Stomach smooth muscle (tissue), 2 donors: ENCODE data around the gene CSRP3.

Experiments
- H3K27ac ChIP-seq: one replicate; pipeline ENCODE4 v1.7.0; 2013; ENCODE audit warnings: mild to moderate bottlenecking, low read length, inconsistent platforms
- H3K27me3 ChIP-seq, 2 donors: one replicate each; pipeline ENCODE4 v1.7.0; 2013; ENCODE audit warnings: low read length in 2 of 2; ENCODE audit not compliant: insufficient read depth in 2 of 2, control insufficient read depth in 1 of 2
- H3K36me3 ChIP-seq, 2 donors: one replicate each; pipeline ENCODE4 v1.7.0; 2013; ENCODE audit warnings: low read length in 2 of 2; ENCODE audit not compliant: control insufficient read depth in 2 of 2, insufficient read depth in 2 of 2
- H3K4me1 ChIP-seq: one replicate; pipeline ENCODE4 v1.7.0; 2013; ENCODE audit warnings: low read length; ENCODE audit not compliant: control insufficient read depth, insufficient read depth
- H3K4me3 ChIP-seq, 2 donors: one replicate each; pipeline ENCODE4 v1.7.0; 2013; ENCODE audit warnings: low read length in 2 of 2
- H3K9ac ChIP-seq, 2 donors: one replicate each; pipeline ENCODE4 v1.7.0; 2013; ENCODE audit warnings: low read length in 2 of 2, mild to moderate bottlenecking in 1 of 2
- H3K9me3 ChIP-seq, 2 donors: one replicate each; pipeline ENCODE4 v1.7.0; 2013; ENCODE audit warnings: low read length in 2 of 2; ENCODE audit not compliant: control insufficient read depth in 2 of 2
- donor health status: healthy.
- donor health status: Pancreatic carcinoma.

CSRP3 gene

DNA sequence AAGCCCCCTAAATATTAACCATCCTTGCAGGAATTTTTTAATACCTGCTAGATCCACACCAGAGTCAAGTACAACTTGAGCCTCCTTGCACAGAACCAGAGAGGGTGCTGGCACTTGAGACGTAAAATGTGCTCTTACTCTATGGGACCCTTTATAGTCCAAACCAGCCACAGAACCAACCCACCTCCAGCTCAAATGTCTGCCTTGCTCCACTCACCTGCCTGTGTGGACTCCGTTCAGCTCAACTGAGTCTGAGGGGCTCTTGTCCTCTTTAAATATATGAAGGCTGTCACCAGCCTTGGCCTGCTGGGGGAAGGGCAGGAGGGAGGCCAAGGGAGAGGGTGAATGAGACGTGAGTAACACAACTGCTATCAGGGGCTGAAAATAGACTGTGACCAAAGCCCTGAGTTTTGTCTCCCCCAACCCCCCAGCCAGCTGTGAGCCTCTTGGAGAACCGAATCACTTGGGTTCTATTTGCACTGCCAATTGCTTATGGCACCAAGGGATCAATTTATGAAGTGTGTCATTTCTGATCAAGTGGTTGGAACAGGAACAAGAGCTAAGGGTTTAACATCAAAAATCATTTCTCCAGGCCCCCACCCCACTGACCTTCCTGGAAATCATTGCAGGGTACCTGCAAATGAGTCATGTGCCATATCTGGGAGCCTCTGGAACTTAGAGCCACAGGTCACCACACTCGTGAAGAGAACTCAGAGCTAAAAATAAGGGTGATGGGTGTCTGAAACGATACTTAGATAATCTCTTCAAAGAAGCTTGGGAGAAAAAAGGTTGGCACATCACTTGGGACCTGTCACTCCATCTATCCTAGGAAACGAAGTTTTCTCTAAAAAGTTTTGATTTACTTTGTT is at the start of gene CSRP3:
TSS of gene CSRP3 (minus strand) at position 247 of the 869 bp plus-strand sequence. CDS start 9,535 bp downstream, outside the sequence.
- H3K27ac ChIP-seq, result no peak within 1 kb of the TSS
- no peaks in the 10 kb centered on the region for H3K36me3 ChIP-seq
- H3K9me3 ChIP-seq, result peaks cover 2 to 3% of the 10 kb centered on the region in 2 donors
- no peak within 1 kb of the TSS for H3K4me3 ChIP-seq
- no peak within 1 kb of the TSS for H3K9ac ChIP-seq
- no peaks in the 10 kb centered on the region for H3K4me1 ChIP-seq
- peaks cover 0 to 2% of the 10 kb centered on the region in 2 donors for H3K27me3 ChIP-seq

DNA sequence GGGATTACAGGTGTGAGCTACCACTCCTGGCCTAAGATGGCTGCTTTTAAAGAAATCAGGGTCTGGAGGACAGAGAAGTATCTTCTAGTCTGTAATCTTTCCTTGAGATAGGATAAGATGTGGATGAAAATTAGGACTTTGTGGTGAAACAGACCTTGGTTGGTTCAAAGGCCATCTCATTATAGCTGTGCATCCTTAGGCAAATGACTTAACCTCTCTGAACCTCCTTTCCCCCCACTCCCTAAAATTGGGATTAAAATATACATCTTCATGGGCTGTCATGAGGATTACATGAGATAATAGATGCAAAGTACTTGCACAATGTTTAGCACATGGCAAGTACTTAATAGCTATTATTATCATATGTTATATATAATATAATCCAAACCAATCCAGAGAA is 49.8 kb upstream of the CSRP3 start:
- Histone ChIP-seq H3K27me3 (peaks cover 4% of the 10 kb centered on the region in 2 donors), H3K9me3 (no peaks in the 10 kb centered on the region), H3K9ac (no peak overlapping the region), H3K4me3 (no peak overlapping the region), H3K4me1 (no peaks in the 10 kb centered on the region), H3K36me3 (no peaks in the 10 kb centered on the region), H3K27ac (no peak overlapping the region)

GRCh38 chr11:19246816-19247215 is 45.0 kb upstream of the CSRP3 start:
- H3K36me3 ChIP-seq, result no peaks in the 10 kb centered on the region
- H3K9me3 ChIP-seq, result no peaks in the 10 kb centered on the region
- H3K27ac ChIP-seq, result no peak overlapping the region
- H3K27me3 ChIP-seq, result peaks cover 18 to 29% of the 10 kb centered on the region in 2 donors
- no peak overlapping the region for H3K4me3 ChIP-seq
- peaks cover 7% of the 10 kb centered on the region for H3K4me1 ChIP-seq
- H3K9ac ChIP-seq, result no peak overlapping the region

DNA sequence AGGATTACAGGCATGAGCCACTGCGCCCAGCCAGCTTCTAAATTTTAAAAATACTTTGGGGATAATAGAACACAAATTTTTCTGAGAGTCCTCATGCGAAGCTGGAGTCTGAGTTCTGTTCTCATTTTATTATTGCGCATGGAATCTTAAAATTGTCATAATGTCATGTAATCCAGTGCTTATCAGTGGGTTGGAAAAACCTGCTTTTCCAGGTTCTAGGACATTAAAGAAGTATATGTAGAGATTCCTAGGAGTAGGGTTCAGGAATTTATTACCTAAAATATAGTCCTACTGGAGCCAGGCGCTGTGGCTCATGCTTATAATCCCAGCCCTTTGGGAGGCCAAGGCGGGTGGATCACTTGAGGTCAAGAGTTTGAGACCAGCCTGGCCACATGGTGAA is 43.6 kb upstream of the CSRP3 start:
- peaks cover 32 to 35% of the 10 kb centered on the region in 2 donors for H3K27me3 ChIP-seq
- no peak overlapping the region for H3K4me3 ChIP-seq
- H3K4me1 ChIP-seq, result peaks cover 17% of the 10 kb centered on the region
- no peak overlapping the region for H3K27ac ChIP-seq
- no peaks in the 10 kb centered on the region for H3K9me3 ChIP-seq
- H3K36me3 ChIP-seq, result no peaks in the 10 kb centered on the region
- no peak overlapping the region for H3K9ac ChIP-seq

DNA sequence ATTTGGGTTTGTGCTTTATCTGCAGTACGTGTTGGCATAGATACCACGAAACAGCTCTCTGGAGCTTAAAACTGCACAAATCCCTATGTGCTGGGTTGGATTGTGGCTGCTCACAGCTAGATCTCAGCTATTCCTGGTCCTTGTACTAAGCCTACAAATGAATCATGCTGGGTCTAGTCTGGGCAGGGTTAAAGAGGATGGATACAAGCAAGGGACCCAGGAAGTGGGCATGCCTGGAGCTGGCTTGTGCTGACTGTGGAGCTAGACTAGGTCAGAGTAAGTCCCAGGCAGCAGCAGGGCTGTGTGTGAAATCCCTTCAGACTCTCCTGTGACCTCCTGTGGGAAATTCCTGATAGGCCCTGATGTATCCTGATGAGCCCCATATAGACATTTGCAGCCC is 42.8 kb upstream of the CSRP3 start:
- no peak overlapping the region for H3K9ac ChIP-seq
- no peak overlapping the region for H3K4me3 ChIP-seq
- no peaks in the 10 kb centered on the region for H3K36me3 ChIP-seq
- H3K27me3 ChIP-seq, result peaks cover 37 to 38% of the 10 kb centered on the region in 2 donors
- peaks cover 20% of the 10 kb centered on the region for H3K4me1 ChIP-seq
- no peak overlapping the region for H3K27ac ChIP-seq
- H3K9me3 ChIP-seq, result no peaks in the 10 kb centered on the region

GRCh38 chr11:19244084-19244483 is 42.3 kb upstream of the CSRP3 start:
- Histone ChIP-seq H3K4me1 (peaks cover 20% of the 10 kb centered on the region), H3K27ac (no peak overlapping the region), H3K9me3 (no peaks in the 10 kb centered on the region), H3K27me3 (peaks cover 39 to 42% of the 10 kb centered on the region in 2 donors), H3K36me3 (no peaks in the 10 kb centered on the region), H3K9ac (no peak overlapping the region), H3K4me3 (no peak overlapping the region)

DNA sequence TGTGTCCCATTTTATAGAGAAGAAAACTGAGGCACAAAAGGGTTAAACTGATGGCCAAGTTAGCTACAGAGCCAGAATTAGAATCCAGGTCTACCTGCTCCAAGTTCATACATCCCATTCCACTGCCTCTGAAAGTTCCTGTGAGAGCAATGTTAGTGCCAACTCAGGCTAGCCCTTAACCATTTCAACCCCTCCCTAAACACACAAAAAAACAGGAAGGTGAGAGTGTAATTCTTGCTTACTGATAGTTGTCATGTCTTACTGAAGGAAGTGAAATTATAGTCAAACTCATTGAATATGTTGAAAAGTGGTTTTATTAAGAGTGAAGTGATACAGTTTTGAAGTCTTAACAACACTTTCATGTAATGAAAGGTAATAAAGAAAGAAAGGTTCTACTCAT is 41.8 kb upstream of the CSRP3 start:
- Histone ChIP-seq H3K4me3 (no peak overlapping the region), H3K36me3 (no peaks in the 10 kb centered on the region), H3K9ac (no peak overlapping the region), H3K27me3 (peaks cover 40 to 46% of the 10 kb centered on the region in 2 donors), H3K27ac (no peak overlapping the region), H3K9me3 (no peaks in the 10 kb centered on the region), H3K4me1 (peaks cover 20% of the 10 kb centered on the region)

DNA sequence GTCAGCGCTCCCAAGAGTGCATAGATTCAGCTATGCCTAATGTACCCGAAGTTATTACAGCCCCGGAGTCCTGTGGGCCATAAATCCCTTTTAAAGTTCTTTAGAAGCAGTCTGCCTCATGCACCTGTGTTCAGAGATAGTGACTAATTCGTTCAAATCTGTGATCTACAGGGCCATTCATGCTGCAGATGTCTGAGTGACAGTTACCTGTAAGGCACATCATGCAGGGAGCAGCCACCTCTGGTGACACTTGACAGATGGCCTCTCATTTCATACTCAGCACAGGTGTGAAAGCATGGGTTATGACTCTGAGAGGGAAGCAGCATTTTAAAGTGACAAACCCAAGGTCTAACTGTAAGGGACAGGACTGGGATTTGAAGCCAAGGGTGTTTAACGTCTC is 41.4 kb upstream of the CSRP3 start:
- Histone ChIP-seq H3K9me3 (no peaks in the 10 kb centered on the region), H3K4me3 (no peak overlapping the region), H3K4me1 (peaks cover 20% of the 10 kb centered on the region), H3K27me3 (peaks cover 40 to 49% of the 10 kb centered on the region in 2 donors), H3K27ac (no peak overlapping the region), H3K36me3 (no peaks in the 10 kb centered on the region), H3K9ac (no peak overlapping the region)

GRCh38 chr11:19242179-19242932 is 40.6 kb upstream of the CSRP3 start:
- Histone ChIP-seq H3K36me3 (no peaks in the 10 kb centered on the region), H3K9ac (no peak overlapping the region), H3K27ac (no peak overlapping the region), H3K27me3 (peaks cover 40 to 53% of the 10 kb centered on the region in 2 donors), H3K4me1 (peaks cover 20% of the 10 kb centered on the region), H3K4me3 (peak overlapping the region; percentile 66 to 70), H3K9me3 (no peaks in the 10 kb centered on the region)

DNA sequence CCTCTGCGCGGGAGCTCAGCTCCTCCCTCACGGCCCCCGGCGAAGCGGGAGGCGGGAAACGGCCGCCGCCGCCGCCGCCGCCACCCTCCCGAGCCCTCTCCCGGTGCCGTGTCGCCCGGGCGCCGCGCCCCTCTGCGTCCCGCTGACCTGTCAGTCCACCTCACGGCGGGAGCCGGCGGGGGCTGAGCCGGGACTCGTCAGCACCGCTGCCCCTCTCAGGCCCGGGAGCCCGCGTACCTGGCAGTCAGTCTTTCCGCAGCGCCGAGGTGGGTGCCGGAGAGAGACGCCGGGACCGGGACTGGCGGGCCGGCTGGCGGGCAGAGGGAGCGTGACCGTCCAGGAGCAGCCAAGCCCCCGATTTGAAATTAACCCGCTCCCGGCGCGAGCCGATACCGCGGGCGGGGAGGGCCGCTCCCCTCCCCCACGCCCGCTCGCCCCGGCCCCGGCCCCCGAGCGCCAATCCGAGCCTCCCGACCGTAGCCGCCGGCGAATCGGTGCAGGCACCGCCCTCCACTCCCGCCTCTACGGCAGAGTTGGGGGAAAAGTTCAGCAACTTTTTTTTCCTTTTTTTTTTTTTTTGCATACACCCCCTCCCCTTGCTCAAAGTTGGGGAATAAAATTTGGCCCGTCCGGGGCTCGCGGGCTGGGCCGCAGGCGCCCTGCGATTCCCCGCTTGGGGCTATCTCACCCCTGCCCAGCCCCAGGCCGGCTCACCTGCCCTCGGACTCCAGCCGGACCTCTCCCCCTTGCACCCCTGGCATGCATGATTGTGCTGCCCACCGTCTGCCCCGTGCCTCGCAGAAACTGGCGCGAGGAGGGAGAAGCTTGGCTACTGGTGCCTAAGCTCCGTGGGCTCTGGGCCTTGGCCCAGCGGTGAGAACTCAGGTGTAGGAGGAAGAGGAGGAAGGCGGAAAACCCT is 39.7 kb upstream of the CSRP3 start:
- Histone ChIP-seq H3K36me3 (no peaks in the 10 kb centered on the region), H3K9me3 (no peaks in the 10 kb centered on the region), H3K4me1 (peaks cover 20% of the 10 kb centered on the region), H3K27me3 (peaks cover 37 to 53% of the 10 kb centered on the region in 2 donors), H3K9ac (no peak overlapping the region), H3K4me3 (peak overlapping the region; percentile 66 to 70), H3K27ac (no peak overlapping the region)
